ENCODE measurements around the gene CDKN2C.

GRCh38 chr1:50986653-50987052, 16.6 kb downstream of the CDKN2C start:
- TF ChIP-seq EZH2 (IDR thresholded peaks at IDR 0.05; ENCODE audit: borderline replicate concordance), result no peak
- TF ChIP-seq, protein P1, sequence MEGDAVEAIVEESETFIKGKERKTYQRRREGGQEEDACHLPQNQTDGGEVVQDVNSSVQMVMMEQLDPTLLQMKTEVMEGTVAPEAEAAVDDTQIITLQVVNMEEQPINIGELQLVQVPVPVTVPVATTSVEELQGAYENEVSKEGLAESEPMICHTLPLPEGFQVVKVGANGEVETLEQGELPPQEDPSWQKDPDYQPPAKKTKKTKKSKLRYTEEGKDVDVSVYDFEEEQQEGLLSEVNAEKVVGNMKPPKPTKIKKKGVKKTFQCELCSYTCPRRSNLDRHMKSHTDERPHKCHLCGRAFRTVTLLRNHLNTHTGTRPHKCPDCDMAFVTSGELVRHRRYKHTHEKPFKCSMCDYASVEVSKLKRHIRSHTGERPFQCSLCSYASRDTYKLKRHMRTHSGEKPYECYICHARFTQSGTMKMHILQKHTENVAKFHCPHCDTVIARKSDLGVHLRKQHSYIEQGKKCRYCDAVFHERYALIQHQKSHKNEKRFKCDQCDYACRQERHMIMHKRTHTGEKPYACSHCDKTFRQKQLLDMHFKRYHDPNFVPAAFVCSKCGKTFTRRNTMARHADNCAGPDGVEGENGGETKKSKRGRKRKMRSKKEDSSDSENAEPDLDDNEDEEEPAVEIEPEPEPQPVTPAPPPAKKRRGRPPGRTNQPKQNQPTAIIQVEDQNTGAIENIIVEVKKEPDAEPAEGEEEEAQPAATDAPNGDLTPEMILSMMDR (IDR thresholded peaks at IDR 0.05; ENCODE audit: poor library complexity), result no peak
